ENCODE measurements around the gene PRSS12. TPM values are rescaled to one million over a fixed set of nuclear protein-coding genes. Genes with fewer than 3 reads are reported as not detected.
"Not testable (repeated sequence)": the region's sequence is repeated elsewhere in the genome, so short reads cannot be mapped to it uniquely, and the experiment has no call there.

PRSS12 gene
- under 1 TPM in 1 of 2 donors, not detected in 1; 0.30 TPM for total RNA-seq

DNA sequence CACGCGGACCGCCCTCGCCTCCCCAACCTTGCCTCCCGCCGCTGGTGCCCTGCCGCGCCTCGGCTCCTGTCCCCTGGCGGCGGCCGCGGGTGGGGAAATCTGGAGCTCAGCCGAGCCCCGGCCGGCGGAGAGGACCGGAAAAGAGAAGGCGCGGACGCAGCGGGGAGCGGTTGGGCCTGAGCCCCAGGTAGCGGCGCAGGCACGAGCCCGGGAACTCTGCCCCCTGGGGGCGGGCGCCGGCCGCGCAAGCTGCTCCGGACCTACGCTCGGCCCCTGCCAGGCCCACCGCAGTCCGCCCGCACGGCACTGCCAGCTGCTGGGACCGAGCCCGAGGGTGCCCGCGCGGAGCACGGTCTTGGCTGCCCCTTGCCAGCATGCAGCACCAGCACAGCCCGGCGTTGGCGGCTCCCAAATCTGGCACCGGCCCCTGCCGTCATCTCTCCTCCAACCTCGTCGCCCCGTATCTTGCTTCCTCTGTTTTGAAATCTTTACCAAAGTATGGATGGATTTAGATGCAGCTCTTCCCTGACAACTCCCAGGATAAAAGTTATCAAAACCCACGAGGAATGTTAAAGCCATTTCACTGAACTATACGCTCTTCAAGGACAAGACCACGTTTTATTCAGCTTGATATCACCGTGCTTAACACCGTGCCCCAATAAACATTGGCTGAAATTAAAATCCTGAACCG is at the start of gene PRSS12:
PRSS12 (minus strand) TSS at position 161 of the 691 bp plus-strand sequence. CDS start 283 bp downstream, outside the sequence.
- DNase-seq (ENCODE audit: low spot score in 2 of 2) = peak; percentile 67 to 79
- Mint-ChIP-seq H3K36me3 (peaks cover 0 to 16% of the 10 kb centered on the region in 2 donors), H3K9me3 (no peaks in the 10 kb centered on the region), H3K27ac (no peak within 1 kb of the TSS)
- peak; percentile 94 to 97 for ATAC-seq

DNA sequence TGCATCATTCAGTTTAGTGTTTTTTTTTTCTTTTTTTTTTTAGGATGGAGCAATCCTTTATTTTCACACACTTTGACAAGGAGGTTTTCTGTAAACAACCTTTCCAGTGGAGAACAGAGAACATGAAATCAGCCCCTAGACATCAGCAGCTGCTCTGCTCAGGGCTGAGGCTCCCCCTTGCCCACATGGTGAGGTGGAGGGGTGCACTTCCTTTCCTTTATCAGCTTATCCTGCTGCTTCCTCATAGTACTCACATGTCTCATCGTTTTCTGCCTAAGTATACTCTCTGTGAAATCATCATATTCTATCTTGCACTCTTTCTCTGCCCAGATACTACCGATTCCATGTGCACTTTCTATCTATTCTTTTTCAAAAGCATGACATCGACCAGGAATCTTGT is 47.6 kb upstream of the PRSS12 start:
- no peaks in the 10 kb centered on the region for H3K9me3 Mint-ChIP-seq
- ATAC-seq = no peak
- H3K36me3 Mint-ChIP-seq = no peaks in the 10 kb centered on the region

GRCh38 chr4:118399883-118400282 is 47.1 kb upstream of the PRSS12 start:
- not testable (repeated sequence) for H3K9me3 Mint-ChIP-seq; DNase-seq (ENCODE audit: low spot score in 2 of 2); H3K36me3 Mint-ChIP-seq; H3K27ac Mint-ChIP-seq; ATAC-seq

More for the DNA sequence above, 47.6 kb upstream of the PRSS12 start:
- DNase-seq (ENCODE audit: low spot score in 2 of 2) = no peak
- H3K27ac Mint-ChIP-seq = no peak overlapping the region

DNA sequence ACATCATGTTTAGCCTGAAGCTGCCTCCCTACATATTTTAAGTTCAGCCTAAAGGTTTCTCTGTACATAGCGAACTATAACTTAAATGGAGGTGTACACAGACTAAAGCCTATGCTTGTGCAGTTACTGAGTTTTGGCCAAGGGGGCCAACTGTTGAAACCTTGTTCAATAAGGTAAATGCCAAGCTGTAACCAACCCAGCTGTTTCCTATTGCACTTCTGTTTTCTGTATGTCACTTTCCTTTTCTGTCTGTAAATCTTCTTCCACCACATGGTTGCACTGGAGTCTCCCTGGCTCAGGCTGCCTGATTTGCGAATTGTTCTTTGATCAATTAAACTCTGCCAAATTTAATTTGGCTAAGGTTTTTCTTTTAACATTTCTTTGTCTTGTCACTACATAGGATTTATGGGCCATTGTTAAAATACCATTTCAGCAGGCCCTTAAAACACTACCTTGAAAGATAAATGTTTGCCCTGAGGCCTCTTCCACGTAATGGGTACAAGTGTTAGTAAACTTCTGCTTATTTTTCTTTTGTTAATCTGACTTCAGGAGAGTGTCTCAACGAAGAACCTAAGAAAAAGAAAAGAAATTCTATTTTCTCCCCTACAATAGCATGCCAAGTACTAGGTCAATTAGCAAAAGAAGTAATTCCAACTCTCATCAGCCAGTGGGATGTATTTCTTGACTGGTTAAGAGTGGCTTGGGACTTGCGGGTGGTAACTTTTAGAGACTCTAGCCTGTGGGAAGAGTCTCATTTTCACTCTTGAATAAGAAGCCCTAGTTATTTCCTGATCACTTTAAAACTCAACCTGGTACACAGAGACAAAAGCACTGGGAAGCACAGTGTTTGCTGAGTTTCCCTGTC is 45.7 kb upstream of the PRSS12 start:
- peak in 1 of 2 donors; percentile 47 for ATAC-seq
- Mint-ChIP-seq H3K9me3 (no peaks in the 10 kb centered on the region), H3K27ac (no peak overlapping the region), H3K36me3 (no peaks in the 10 kb centered on the region)
- DNase-seq (ENCODE audit: low spot score in 2 of 2) = no peak

- Mint-ChIP-seq H3K9me3 (peaks cover 4% of the 10 kb centered on the region in 2 donors), H3K27ac (peak overlapping the region in 1 of 2 donors; percentile 19), H3K36me3 (peaks cover 0 to 4% of the 10 kb centered on the region in 2 donors)
- DNase-seq (ENCODE audit: low spot score in 2 of 2) = no peak
- ATAC-seq = no peak
These were observed 44.8 kb upstream of the PRSS12 start for GRCh38 chr4:118397623-118397979.

GRCh38 chr4:118396881-118397622 is 44.2 kb upstream of the PRSS12 start:
- peaks cover 4% of the 10 kb centered on the region in 2 donors for H3K9me3 Mint-ChIP-seq
- DNase-seq (ENCODE audit: low spot score in 2 of 2) = no peak
- H3K27ac Mint-ChIP-seq = peak overlapping the region in 1 of 2 donors; percentile 19
- no peak for ATAC-seq
- peaks cover 0 to 4% of the 10 kb centered on the region in 2 donors for H3K36me3 Mint-ChIP-seq

GRCh38 chr4:118395057-118395644 is 42.3 kb upstream of the PRSS12 start:
- H3K36me3 Mint-ChIP-seq = peaks cover 0 to 4% of the 10 kb centered on the region in 2 donors
- no peak overlapping the region for H3K27ac Mint-ChIP-seq
- peaks cover 4% of the 10 kb centered on the region in 2 donors for H3K9me3 Mint-ChIP-seq
- DNase-seq (ENCODE audit: low spot score in 2 of 2) (no peak), ATAC-seq (no peak)

DNA sequence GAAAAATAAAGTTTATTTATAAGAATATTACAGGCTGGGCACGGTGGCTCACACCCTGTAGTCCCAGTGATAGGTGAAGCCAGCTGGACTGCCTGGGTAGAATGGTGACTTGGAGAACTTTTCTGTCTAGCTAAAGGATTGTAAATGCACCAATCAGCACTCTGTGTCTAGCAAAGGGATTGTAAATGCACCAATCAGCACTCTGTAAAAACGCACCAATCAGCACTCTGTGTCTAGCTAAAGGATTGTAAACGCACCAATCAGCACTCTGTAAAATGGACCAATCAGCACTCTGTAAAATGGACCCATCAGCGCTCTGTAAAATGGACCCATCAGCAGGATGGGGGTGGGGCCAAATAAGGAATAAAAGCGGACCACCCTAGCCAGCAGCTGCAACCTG is 39.7 kb upstream of the PRSS12 start:
- not testable (repeated sequence) for DNase-seq (ENCODE audit: low spot score in 2 of 2); H3K9me3 Mint-ChIP-seq; ATAC-seq; H3K27ac Mint-ChIP-seq; H3K36me3 Mint-ChIP-seq

DNA sequence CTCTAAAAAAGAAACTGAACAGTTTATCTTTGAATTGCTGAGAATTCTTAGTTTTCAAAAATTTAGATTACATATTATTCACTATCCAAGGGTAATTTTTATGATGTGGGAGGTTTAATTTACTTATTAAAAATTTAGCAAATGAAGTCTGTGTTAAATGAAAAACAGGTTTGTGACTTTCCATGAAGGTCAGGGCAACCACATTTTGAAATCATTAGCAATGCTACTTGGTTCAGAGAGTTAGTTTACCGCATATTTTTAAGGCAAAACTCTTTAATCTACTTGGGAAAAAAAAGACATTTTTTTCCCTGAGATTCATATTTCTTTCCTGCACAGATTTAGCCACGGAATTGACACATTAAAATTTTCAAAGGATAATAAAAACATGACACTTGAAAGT is 37.3 kb upstream of the PRSS12 start:
- no peak overlapping the region for H3K27ac Mint-ChIP-seq
- DNase-seq (ENCODE audit: low spot score in 2 of 2) = no peak
- peaks cover 0 to 4% of the 10 kb centered on the region in 2 donors for H3K36me3 Mint-ChIP-seq
- ATAC-seq = no peak
- H3K9me3 Mint-ChIP-seq = peaks cover 11 to 13% of the 10 kb centered on the region in 2 donors

DNA sequence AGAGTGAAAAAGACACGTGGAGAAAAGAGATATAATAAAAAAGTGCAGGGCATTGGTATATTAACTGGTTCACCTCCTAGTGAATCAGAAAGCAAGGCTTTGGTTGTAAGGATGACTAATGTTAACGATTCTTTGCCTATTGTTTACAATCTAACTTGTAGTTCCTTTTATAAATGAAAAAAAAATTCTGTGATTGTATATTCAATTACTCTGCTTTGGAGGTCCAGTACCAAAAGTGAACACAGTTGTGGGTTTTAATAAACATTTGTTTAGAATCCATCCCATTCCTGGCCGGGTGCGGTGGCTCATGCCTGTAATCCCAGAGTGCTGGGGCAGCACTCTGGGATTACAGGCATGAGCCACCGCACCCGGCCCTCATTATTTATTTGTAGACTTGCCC is 36.9 kb upstream of the PRSS12 start:
- no peak overlapping the region for H3K27ac Mint-ChIP-seq
- H3K36me3 Mint-ChIP-seq = peaks cover 0 to 4% of the 10 kb centered on the region in 2 donors
- DNase-seq (ENCODE audit: low spot score in 2 of 2) (no peak), ATAC-seq (no peak)
- H3K9me3 Mint-ChIP-seq = peaks cover 11 to 13% of the 10 kb centered on the region in 2 donors

GRCh38 chr4:118388606-118389005 is 35.8 kb upstream of the PRSS12 start:
- ATAC-seq (no peak), DNase-seq (ENCODE audit: low spot score in 2 of 2) (no peak)
- Mint-ChIP-seq H3K27ac (no peak overlapping the region), H3K9me3 (peaks cover 11 to 13% of the 10 kb centered on the region in 2 donors), H3K36me3 (peaks cover 0 to 4% of the 10 kb centered on the region in 2 donors)

GRCh38 chr4:118381902-118382301 is 29.1 kb upstream of the PRSS12 start:
- no peaks in the 10 kb centered on the region for H3K36me3 Mint-ChIP-seq
- no peak for DNase-seq (ENCODE audit: low spot score in 2 of 2)
- no peak for ATAC-seq
- no peak overlapping the region for H3K27ac Mint-ChIP-seq
- peaks cover 5 to 7% of the 10 kb centered on the region in 2 donors for H3K9me3 Mint-ChIP-seq

GRCh38 chr4:118373614-118374255 is 20.9 kb upstream of the PRSS12 start:
- DNase-seq (ENCODE audit: low spot score in 2 of 2) = no peak
- Mint-ChIP-seq H3K27ac (no peak overlapping the region), H3K9me3 (no peaks in the 10 kb centered on the region), H3K36me3 (no peaks in the 10 kb centered on the region)
- ATAC-seq = no peak

GRCh38 chr4:118372251-118372650 is 19.4 kb upstream of the PRSS12 start:
- no peak overlapping the region for H3K27ac Mint-ChIP-seq

GRCh38 chr4:118369231-118369630 is 16.4 kb upstream of the PRSS12 start:
- Mint-ChIP-seq H3K36me3 (no peaks in the 10 kb centered on the region), H3K9me3 (no peaks in the 10 kb centered on the region), H3K27ac (no peak overlapping the region)
- DNase-seq (ENCODE audit: low spot score in 2 of 2) (no peak), ATAC-seq (no peak)

More at GRCh38 chr4:118372251-118372650, 19.4 kb upstream of the PRSS12 start:
- DNase-seq (ENCODE audit: low spot score in 2 of 2) = no peak
- Mint-ChIP-seq H3K9me3 (no peaks in the 10 kb centered on the region), H3K36me3 (no peaks in the 10 kb centered on the region)
- no peak for ATAC-seq

GRCh38 chr4:118367872-118368271 is 15.1 kb upstream of the PRSS12 start:
- DNase-seq (ENCODE audit: low spot score in 2 of 2) (no peak), ATAC-seq (no peak)
- Mint-ChIP-seq H3K9me3 (no peaks in the 10 kb centered on the region), H3K27ac (no peak overlapping the region), H3K36me3 (no peaks in the 10 kb centered on the region)
